HG02981 (cell line): ENCODE data around the gene KRTAP10-7.
"Not testable (repeated sequence)": the region's sequence is repeated elsewhere in the genome, so short reads cannot be mapped to it uniquely, and the experiment has no call there.

Experiments used
- ATAC-seq: cut with Tn5 transposase; IDR thresholded peaks from one replicate; pipeline ENCODE4 v1.9.1; 2021; ENCODE audit warnings: mild to moderate bottlenecking, moderate library complexity; ENCODE audit not compliant: unreplicated experiment

Gene KRTAP10-7

GRCh38 chr21:44590311-44590721 is 10.1 kb upstream of the KRTAP10-7 start:
- ATAC-seq = no peak

GRCh38 chr21:44590897-44591800 is 9.2 kb upstream of the KRTAP10-7 start:
- ATAC-seq = not testable (repeated sequence)

GRCh38 chr21:44591801-44592130 is 8.6 kb upstream of the KRTAP10-7 start:
- ATAC-seq = not testable (repeated sequence)

GRCh38 chr21:44592446-44593311 is 7.7 kb upstream of the KRTAP10-7 start, which contains the start of gene KRTAP10-6:
KRTAP10-6 (minus strand) TSS chr21:44592505; CDS start chr21:44592484, 21 bp downstream.
- ATAC-seq = no peak

GRCh38 chr21:44593598-44594405 is 6.6 kb upstream of the KRTAP10-7 start:
- ATAC-seq = no peak

GRCh38 chr21:44594406-44594916 is 5.9 kb upstream of the KRTAP10-7 start:
- ATAC-seq = no peak

- no peak for ATAC-seq
Observed at GRCh38 chr21:44595524-44595923, 4.9 kb upstream of the KRTAP10-7 start.

GRCh38 chr21:44596068-44596725 is 4.2 kb upstream of the KRTAP10-7 start:
- no peak for ATAC-seq

GRCh38 chr21:44598061-44598460 is 2.3 kb upstream of the KRTAP10-7 start:
- ATAC-seq = no peak

GRCh38 chr21:44599264-44600029 is 950 bp upstream of the KRTAP10-7 start:
- ATAC-seq = no peak

- ATAC-seq = not testable (repeated sequence)
Observed at GRCh38 chr21:44601091-44601490, 694 bp downstream of the KRTAP10-7 start.

GRCh38 chr21:44601596-44602462 is 1.4 kb downstream of the KRTAP10-7 start:
- ATAC-seq = no peak

- ATAC-seq = no peak
Observed at GRCh38 chr21:44602463-44602850, 2.1 kb downstream of the KRTAP10-7 start.

GRCh38 chr21:44603109-44603875 is 2.9 kb downstream of the KRTAP10-7 start:
- ATAC-seq = no peak

GRCh38 chr21:44603911-44604310 is 3.5 kb downstream of the KRTAP10-7 start:
- ATAC-seq = no peak

- ATAC-seq = no peak
Observed at GRCh38 chr21:44606495-44606894, 6.1 kb downstream of the KRTAP10-7 start.

GRCh38 chr21:44609193-44609592 is 8.8 kb downstream of the KRTAP10-7 start:
- ATAC-seq = no peak
